ENCODE results near the gene ZDHHC14. TPM values are rescaled to one million over a fixed set of nuclear protein-coding genes. Genes with fewer than 3 reads are reported as not detected.

ZDHHC14 gene
- total RNA-seq, 1 experiment from 2014 or later, result 17.3 TPM

DNA sequence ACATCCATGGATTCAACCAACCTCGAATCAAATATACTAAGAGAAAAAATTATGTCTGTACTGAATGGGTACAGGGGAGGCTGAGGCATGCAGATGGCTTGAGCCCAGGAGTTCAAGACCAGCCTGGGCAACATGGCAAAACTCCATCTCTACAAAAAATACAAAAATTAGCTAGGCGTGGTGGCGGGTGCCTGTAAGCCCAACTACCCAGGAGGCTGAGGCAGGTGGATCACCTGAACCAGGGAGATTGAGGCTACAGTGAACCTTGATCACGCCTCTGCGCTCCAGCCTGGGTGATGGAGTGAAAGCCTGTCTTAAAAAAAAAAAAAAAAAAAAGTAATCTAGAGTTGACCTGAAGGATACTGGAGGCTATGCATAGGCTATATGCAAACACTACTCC is 223.0 kb downstream of the ZDHHC14 start:
- no peak for DNase-seq
- intact Hi-C loops (cut with micrococcal nuclease; ENCODE audit: unreplicated experiment), result no loop called here
- H3K36me3 Mint-ChIP-seq (ENCODE audit: insufficient read depth, unreplicated experiment), result peaks cover 4% of the 10 kb centered on the region
- no peak overlapping the region for H3K27ac Mint-ChIP-seq (ENCODE audit: unreplicated experiment)
- CTCF ChIA-PET, result no interaction called here
- no peaks in the 10 kb centered on the region for H3K9me3 Mint-ChIP-seq (ENCODE audit: low read depth, unreplicated experiment)
- TF ChIP-seq, protein P1, sequence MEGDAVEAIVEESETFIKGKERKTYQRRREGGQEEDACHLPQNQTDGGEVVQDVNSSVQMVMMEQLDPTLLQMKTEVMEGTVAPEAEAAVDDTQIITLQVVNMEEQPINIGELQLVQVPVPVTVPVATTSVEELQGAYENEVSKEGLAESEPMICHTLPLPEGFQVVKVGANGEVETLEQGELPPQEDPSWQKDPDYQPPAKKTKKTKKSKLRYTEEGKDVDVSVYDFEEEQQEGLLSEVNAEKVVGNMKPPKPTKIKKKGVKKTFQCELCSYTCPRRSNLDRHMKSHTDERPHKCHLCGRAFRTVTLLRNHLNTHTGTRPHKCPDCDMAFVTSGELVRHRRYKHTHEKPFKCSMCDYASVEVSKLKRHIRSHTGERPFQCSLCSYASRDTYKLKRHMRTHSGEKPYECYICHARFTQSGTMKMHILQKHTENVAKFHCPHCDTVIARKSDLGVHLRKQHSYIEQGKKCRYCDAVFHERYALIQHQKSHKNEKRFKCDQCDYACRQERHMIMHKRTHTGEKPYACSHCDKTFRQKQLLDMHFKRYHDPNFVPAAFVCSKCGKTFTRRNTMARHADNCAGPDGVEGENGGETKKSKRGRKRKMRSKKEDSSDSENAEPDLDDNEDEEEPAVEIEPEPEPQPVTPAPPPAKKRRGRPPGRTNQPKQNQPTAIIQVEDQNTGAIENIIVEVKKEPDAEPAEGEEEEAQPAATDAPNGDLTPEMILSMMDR (IDR thresholded peaks at IDR 0.05; ENCODE audit: unreplicated experiment), result no peak
- H3K4me3 Mint-ChIP-seq (ENCODE audit: low read depth, unreplicated experiment), result no peak overlapping the region
- no peaks in the 10 kb centered on the region for H3K27me3 Mint-ChIP-seq (ENCODE audit: unreplicated experiment)
- no peaks in the 10 kb centered on the region for H3K4me1 Mint-ChIP-seq (ENCODE audit: low read depth, unreplicated experiment)
- no TSS peak for BruUV-seq (replicated peaks)

DNA sequence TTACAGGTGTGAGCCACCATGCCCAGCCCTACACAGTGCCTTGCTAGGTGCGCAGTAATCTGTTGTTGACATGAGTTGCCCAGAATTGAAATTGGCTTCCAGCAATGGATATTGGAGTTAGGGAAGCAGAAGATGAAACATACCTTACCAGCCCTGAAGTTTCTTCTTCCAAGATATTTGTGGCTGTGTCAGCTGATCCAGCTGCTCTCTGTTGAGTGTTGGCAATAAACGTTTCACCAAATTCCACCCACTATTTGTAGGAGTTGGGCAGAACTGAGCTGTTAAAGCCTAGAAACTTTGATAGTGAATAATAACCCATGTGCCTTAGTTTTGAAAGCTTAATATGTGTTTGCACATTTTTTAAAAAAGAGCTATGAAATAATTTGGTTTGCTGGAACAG is 223.8 kb downstream of the ZDHHC14 start:
- peaks cover 4% of the 10 kb centered on the region for H3K36me3 Mint-ChIP-seq (ENCODE audit: insufficient read depth, unreplicated experiment)
- H3K4me1 Mint-ChIP-seq (ENCODE audit: low read depth, unreplicated experiment), result no peaks in the 10 kb centered on the region
- TF ChIP-seq, protein P1 (IDR thresholded peaks at IDR 0.05; ENCODE audit: unreplicated experiment), result no peak
- no peaks in the 10 kb centered on the region for H3K9me3 Mint-ChIP-seq (ENCODE audit: low read depth, unreplicated experiment)
- no peak overlapping the region for H3K27ac Mint-ChIP-seq (ENCODE audit: unreplicated experiment)
- no peaks in the 10 kb centered on the region for H3K27me3 Mint-ChIP-seq (ENCODE audit: unreplicated experiment)
- intact Hi-C loops (cut with micrococcal nuclease; ENCODE audit: unreplicated experiment), result no loop called here
- no TSS peak for BruUV-seq (replicated peaks)
- CTCF ChIA-PET, result no interaction called here
- no peak overlapping the region for H3K4me3 Mint-ChIP-seq (ENCODE audit: low read depth, unreplicated experiment)
- DNase-seq, result no peak

GRCh38 chr6:157605484-157605883 is 224.5 kb downstream of the ZDHHC14 start:
- Mint-ChIP-seq H3K36me3 (ENCODE audit: insufficient read depth, unreplicated experiment) (peaks cover 4% of the 10 kb centered on the region), H3K27ac (ENCODE audit: unreplicated experiment) (no peak overlapping the region), H3K9me3 (ENCODE audit: low read depth, unreplicated experiment) (no peaks in the 10 kb centered on the region), H3K4me3 (ENCODE audit: low read depth, unreplicated experiment) (no peak overlapping the region), H3K27me3 (ENCODE audit: unreplicated experiment) (no peaks in the 10 kb centered on the region), H3K4me1 (ENCODE audit: low read depth, unreplicated experiment) (no peaks in the 10 kb centered on the region)
- CTCF ChIA-PET, result no interaction called here
- TF ChIP-seq, protein P1 (IDR thresholded peaks at IDR 0.05; ENCODE audit: unreplicated experiment), result no peak
- intact Hi-C loops (cut with micrococcal nuclease; ENCODE audit: unreplicated experiment), result no loop called here
- DNase-seq, result no peak
- BruUV-seq (replicated peaks), result no TSS peak

- intact Hi-C loops (cut with micrococcal nuclease; ENCODE audit: unreplicated experiment), result no loop called here
- no peaks in the 10 kb centered on the region for H3K27me3 Mint-ChIP-seq (ENCODE audit: unreplicated experiment)
- CTCF ChIA-PET, result interaction anchor here (0.6 kb wide), 1 partner anchor 286 kb away, joined by 3 read pairs; no protein-coding TSS in a partner anchor
- no peak overlapping the region for H3K27ac Mint-ChIP-seq (ENCODE audit: unreplicated experiment)
- DNase-seq, result no peak
- TF ChIP-seq, protein P1 (IDR thresholded peaks at IDR 0.05; ENCODE audit: unreplicated experiment), result no peak
- H3K4me3 Mint-ChIP-seq (ENCODE audit: low read depth, unreplicated experiment), result no peak overlapping the region
- H3K36me3 Mint-ChIP-seq (ENCODE audit: insufficient read depth, unreplicated experiment), result peaks cover 4% of the 10 kb centered on the region
- no TSS peak for BruUV-seq (replicated peaks)
- no peaks in the 10 kb centered on the region for H3K9me3 Mint-ChIP-seq (ENCODE audit: low read depth, unreplicated experiment)
- H3K4me1 Mint-ChIP-seq (ENCODE audit: low read depth, unreplicated experiment), result peaks cover 2% of the 10 kb centered on the region
Measured at GRCh38 chr6:157606516-157606915, 225.5 kb downstream of the ZDHHC14 start.

All from Calu3 (cell line).